NB4 (cell line): ENCODE measurements around the gene TAF11L13.

Experiments
- CTCF ChIP-seq: IDR thresholded peaks from one replicate; pipeline ENCODE4 v1.5.1; 2012; ENCODE audit warnings: low read depth, low read length
- MAX ChIP-seq: IDR thresholded peaks from 2 replicates; pipeline ENCODE4 v1.6.1; 2011; ENCODE audit warnings: low read depth, low read length
- MYC ChIP-seq: IDR thresholded peaks from 2 replicates; pipeline ENCODE4 v1.6.1; 2011; ENCODE audit warnings: low read depth, low read length
- POLR2A ChIP-seq: IDR thresholded peaks from 2 replicates; pipeline ENCODE4 v1.6.1; 2011; ENCODE audit warnings: mild to moderate bottlenecking; ENCODE audit not compliant: insufficient read length; ENCODE audit errors: extremely low read depth

DNA sequence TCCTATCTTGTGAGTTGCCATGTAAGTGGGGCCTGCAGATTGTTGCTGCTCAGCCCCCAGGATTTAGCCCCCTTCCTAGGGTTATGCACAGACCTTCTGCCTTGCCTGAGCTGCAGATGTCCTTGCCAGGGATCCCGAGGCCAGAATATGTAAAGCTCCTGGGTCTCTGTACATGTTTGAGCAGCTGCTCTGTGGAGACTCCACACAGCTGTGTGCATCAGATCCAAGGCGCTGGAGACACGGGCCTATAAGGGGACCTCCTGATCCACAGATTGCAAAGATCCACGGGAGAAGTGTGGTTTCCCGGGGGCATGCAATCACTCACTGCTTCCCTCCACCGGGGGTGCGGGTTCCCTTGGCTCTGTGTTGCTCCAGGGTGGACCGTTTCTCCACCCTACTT, 31.3 kb downstream of the TAF11L13 start:
- no peak for TF ChIP-seq CTCF
- no peak for TF ChIP-seq POLR2A
- TF ChIP-seq MYC = no peak
- no peak for TF ChIP-seq MAX
